ENCODE data around the gene MPP3.

Gene MPP3

GRCh38 chr17:43832168-43832975 lies 574 bp downstream of the MPP3 start:
- in situ Hi-C loops (cut with MboI; ENCODE audit: low sequenced_read_pairs): no loop called here

GRCh38 chr17:43831633-43832032 lies 1.3 kb downstream of the MPP3 start:
- in situ Hi-C loops (cut with MboI; ENCODE audit: low sequenced_read_pairs): no loop called here

GRCh38 chr17:43830510-43831140 lies 2.3 kb downstream of the MPP3 start:
- in situ Hi-C loops (cut with MboI; ENCODE audit: low sequenced_read_pairs): no loop called here

- in situ Hi-C loops (cut with MboI; ENCODE audit: low sequenced_read_pairs): no loop called here
Measured at GRCh38 chr17:43829738-43830137, 3.2 kb downstream of the MPP3 start.

- in situ Hi-C loops (cut with MboI; ENCODE audit: low sequenced_read_pairs): no loop called here
Measured at GRCh38 chr17:43827596-43827995, 5.3 kb downstream of the MPP3 start.

- in situ Hi-C loops (cut with MboI; ENCODE audit: low sequenced_read_pairs): no loop called here
Measured at GRCh38 chr17:43826206-43826605, 6.7 kb downstream of the MPP3 start.

- in situ Hi-C loops (cut with MboI; ENCODE audit: low sequenced_read_pairs): no loop called here
Measured at GRCh38 chr17:43825567-43825966, 7.4 kb downstream of the MPP3 start.

GRCh38 chr17:43823350-43824084 lies 9.4 kb downstream of the MPP3 start:
- in situ Hi-C loops (cut with MboI; ENCODE audit: low sequenced_read_pairs): no loop called here

GRCh38 chr17:43822570-43823190 lies 10.3 kb downstream of the MPP3 start:
- in situ Hi-C loops (cut with MboI; ENCODE audit: low sequenced_read_pairs): no loop called here

- in situ Hi-C loops (cut with MboI; ENCODE audit: low sequenced_read_pairs): no loop called here
Measured at GRCh38 chr17:43820759-43821158, 12.2 kb downstream of the MPP3 start.

- in situ Hi-C loops (cut with MboI; ENCODE audit: low sequenced_read_pairs): no loop called here
Measured at GRCh38 chr17:43818966-43819365, 14.0 kb downstream of the MPP3 start.

GRCh38 chr17:43817826-43818225 lies 15.1 kb downstream of the MPP3 start:
- in situ Hi-C loops (cut with MboI; ENCODE audit: low sequenced_read_pairs): no loop called here

- in situ Hi-C loops (cut with MboI; ENCODE audit: low sequenced_read_pairs): no loop called here
Measured at GRCh38 chr17:43816336-43817320, 16.3 kb downstream of the MPP3 start.

GRCh38 chr17:43814714-43815113 lies 18.2 kb downstream of the MPP3 start:
- in situ Hi-C loops (cut with MboI; ENCODE audit: low sequenced_read_pairs): no loop called here

GRCh38 chr17:43814026-43814425 lies 18.9 kb downstream of the MPP3 start:
- in situ Hi-C loops (cut with MboI; ENCODE audit: low sequenced_read_pairs): no loop called here

GRCh38 chr17:43813386-43813785 lies 19.6 kb downstream of the MPP3 start:
- in situ Hi-C loops (cut with MboI; ENCODE audit: low sequenced_read_pairs): no loop called here

GRCh38 chr17:43812396-43813265 lies 20.3 kb downstream of the MPP3 start:
- in situ Hi-C loops (cut with MboI; ENCODE audit: low sequenced_read_pairs): no loop called here

GRCh38 chr17:43810823-43811222 lies 22.1 kb downstream of the MPP3 start:
- in situ Hi-C loops (cut with MboI; ENCODE audit: low sequenced_read_pairs): no loop called here

- in situ Hi-C loops (cut with MboI; ENCODE audit: low sequenced_read_pairs): no loop called here
Measured at GRCh38 chr17:43810226-43810715, 22.7 kb downstream of the MPP3 start.
